Fibroblast of lung (primary cell): ENCODE measurements around the gene ULK2.

Experiments used
- EZH2 ChIP-seq: IDR thresholded peaks from 2 replicates; pipeline ENCODE4 v1.5.1; 2012; ENCODE audit warnings: low read length, control low read depth, mild to moderate bottlenecking; ENCODE audit errors: missing control alignments
- TF ChIP-seq, protein P1 (sequence below), 2 donors: IDR thresholded peaks in 1 of 2; conservative IDR thresholded peaks in 1 of 2; 1 replicate in 1 of 2; 2 replicates in 1 of 2; pipeline ENCODE4 v1.5.1; 2011 to 2012; ENCODE audit warnings: low read length in 2 of 2, control low read depth in 1 of 2, inconsistent platforms in 1 of 2, low read depth in 1 of 2, mild to moderate bottlenecking in 1 of 2

DNA sequence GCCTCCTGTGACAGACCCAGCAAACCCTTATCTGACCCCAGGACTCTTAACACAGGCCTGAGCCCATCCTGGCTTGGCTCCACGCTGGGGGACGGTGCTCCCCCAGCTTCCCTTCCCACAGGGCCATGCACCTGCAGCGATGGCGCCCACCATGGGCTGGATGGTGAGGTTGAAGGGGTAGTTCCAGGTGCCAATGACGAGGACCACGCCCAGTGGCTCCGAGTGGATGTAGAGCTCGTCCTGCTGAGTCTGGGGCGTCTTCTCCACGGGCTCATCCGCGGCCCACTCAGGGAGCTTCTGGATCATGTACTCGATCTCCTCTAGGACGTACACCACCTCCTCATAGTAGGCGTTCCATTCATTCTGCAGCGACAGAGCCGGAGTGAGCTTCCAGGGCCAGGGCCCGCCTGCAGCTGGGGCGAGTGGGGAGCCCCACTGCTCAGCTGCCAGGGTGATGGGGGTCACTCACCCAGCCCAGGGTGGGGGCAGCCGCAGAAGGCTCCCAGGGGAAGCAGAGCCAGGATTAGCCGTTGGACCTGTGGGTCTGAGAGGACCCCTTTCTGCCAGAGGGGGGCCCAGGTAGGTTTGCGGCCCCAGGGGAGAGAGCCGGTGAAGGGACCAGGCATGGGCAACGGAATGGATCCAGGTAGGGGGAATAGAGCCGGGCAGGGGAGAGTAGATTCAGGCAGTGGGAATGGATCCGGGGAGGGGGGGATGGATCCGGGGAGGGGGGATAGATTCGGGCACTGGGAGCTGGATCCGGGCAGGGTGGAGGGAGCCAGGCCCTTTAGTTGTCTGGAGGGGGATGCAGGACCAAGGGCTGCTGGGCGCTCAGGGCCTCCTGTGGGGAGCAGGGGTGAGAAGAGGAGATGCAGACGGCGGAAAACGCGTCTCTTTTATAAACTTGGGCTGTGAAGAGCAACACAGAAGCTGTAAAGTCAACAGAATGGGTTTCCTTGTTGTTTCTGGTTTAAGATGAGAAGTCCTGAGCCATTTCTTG, 124.3 kb downstream of the ULK2 start:
- TF ChIP-seq EZH2 = no peak
- TF ChIP-seq, protein P1, sequence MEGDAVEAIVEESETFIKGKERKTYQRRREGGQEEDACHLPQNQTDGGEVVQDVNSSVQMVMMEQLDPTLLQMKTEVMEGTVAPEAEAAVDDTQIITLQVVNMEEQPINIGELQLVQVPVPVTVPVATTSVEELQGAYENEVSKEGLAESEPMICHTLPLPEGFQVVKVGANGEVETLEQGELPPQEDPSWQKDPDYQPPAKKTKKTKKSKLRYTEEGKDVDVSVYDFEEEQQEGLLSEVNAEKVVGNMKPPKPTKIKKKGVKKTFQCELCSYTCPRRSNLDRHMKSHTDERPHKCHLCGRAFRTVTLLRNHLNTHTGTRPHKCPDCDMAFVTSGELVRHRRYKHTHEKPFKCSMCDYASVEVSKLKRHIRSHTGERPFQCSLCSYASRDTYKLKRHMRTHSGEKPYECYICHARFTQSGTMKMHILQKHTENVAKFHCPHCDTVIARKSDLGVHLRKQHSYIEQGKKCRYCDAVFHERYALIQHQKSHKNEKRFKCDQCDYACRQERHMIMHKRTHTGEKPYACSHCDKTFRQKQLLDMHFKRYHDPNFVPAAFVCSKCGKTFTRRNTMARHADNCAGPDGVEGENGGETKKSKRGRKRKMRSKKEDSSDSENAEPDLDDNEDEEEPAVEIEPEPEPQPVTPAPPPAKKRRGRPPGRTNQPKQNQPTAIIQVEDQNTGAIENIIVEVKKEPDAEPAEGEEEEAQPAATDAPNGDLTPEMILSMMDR (conservative IDR thresholded peaks at IDR 0.05 in 1 of 2, IDR thresholded peaks at IDR 0.05 in 1 of 2; ENCODE audit: low read depth in 1 of 2, low read length in 2 of 2) = no peak
